ENCODE results near the gene KIAA1755.

The KIAA1755 gene

GRCh38 chr20:38202153-38202981 lies 58.2 kb downstream of the KIAA1755 start:
- TF ChIP-seq CTCF (IDR thresholded peaks at IDR 0.05; ENCODE audit: low read depth, low read length, poor library complexity, severe bottlenecking) (no peak), EZH2phosphoT487 (IDR thresholded peaks at IDR 0.05; ENCODE audit: borderline replicate concordance, low read length) (no peak)
- Histone ChIP-seq H3K36me3 (ENCODE audit: control insufficient read depth, low read length) (no peaks in the 10 kb centered on the region), H3F3A (ENCODE audit: control insufficient read depth, insufficient read depth) (no peaks in the 10 kb centered on the region), H3K27me3 (ENCODE audit: control insufficient read depth, low read length) (peaks cover 9% of the 10 kb centered on the region; the same call in 1 of the 2 replicates), H3K4me1 (ENCODE audit: control insufficient read depth, low read length) (no peaks in the 10 kb centered on the region), H3K79me2 (ENCODE audit: control insufficient read depth, low read length) (no peaks in the 10 kb centered on the region), H3K9me2 (replicated peaks; ENCODE audit: control insufficient read depth, low read length) (no peaks in the 10 kb centered on the region), H3K9me3 (ENCODE audit: control insufficient read depth, insufficient read depth, low read length) (no peaks in the 10 kb centered on the region), H3K27ac (ENCODE audit: low read depth, low read length) (no peak overlapping the region), H3K4me3 (ENCODE audit: low read length) (no peak overlapping the region), H4K20me1 (ENCODE audit: control insufficient read depth, insufficient read depth, low read depth, low read length) (no peaks in the 10 kb centered on the region), H3K4me2 (ENCODE audit: low read length) (no peak overlapping the region)

- H3K9me3 ChIP-seq (ENCODE audit: control insufficient read depth, insufficient read depth, low read length) = no peaks in the 10 kb centered on the region
- no peaks in the 10 kb centered on the region for H3K4me1 ChIP-seq (ENCODE audit: control insufficient read depth, low read length)
- H3K79me2 ChIP-seq (ENCODE audit: control insufficient read depth, low read length) = no peaks in the 10 kb centered on the region
- TF ChIP-seq CTCF (IDR thresholded peaks at IDR 0.05; ENCODE audit: low read depth, low read length, poor library complexity, severe bottlenecking) = no peak
- no peak for TF ChIP-seq EZH2phosphoT487 (IDR thresholded peaks at IDR 0.05; ENCODE audit: borderline replicate concordance, low read length)
- no peak overlapping the region for H3K27ac ChIP-seq (ENCODE audit: low read depth, low read length)
- H3K36me3 ChIP-seq (ENCODE audit: control insufficient read depth, low read length) = no peaks in the 10 kb centered on the region
- H3K4me2 ChIP-seq (ENCODE audit: low read length) = no peak overlapping the region
- peaks cover 9% of the 10 kb centered on the region; the same call in 1 of the 2 replicates for H3K27me3 ChIP-seq (ENCODE audit: control insufficient read depth, low read length)
- no peaks in the 10 kb centered on the region for H3K9me2 ChIP-seq (replicated peaks; ENCODE audit: control insufficient read depth, low read length)
- no peaks in the 10 kb centered on the region for H3F3A ChIP-seq (ENCODE audit: control insufficient read depth, insufficient read depth)
- no peaks in the 10 kb centered on the region for H4K20me1 ChIP-seq (ENCODE audit: control insufficient read depth, insufficient read depth, low read depth, low read length)
- no peak overlapping the region for H3K4me3 ChIP-seq (ENCODE audit: low read length)
These were observed 59.2 kb downstream of the KIAA1755 start for GRCh38 chr20:38201356-38201755.

- Histone ChIP-seq H3K27me3 (ENCODE audit: control insufficient read depth, low read length) (peaks cover 9% of the 10 kb centered on the region; the same call in 1 of the 2 replicates), H3K4me1 (ENCODE audit: control insufficient read depth, low read length) (no peaks in the 10 kb centered on the region), H3K9me3 (ENCODE audit: control insufficient read depth, insufficient read depth, low read length) (no peaks in the 10 kb centered on the region), H4K20me1 (ENCODE audit: control insufficient read depth, insufficient read depth, low read depth, low read length) (no peaks in the 10 kb centered on the region), H3K4me3 (ENCODE audit: low read length) (no peak overlapping the region), H3K9me2 (replicated peaks; ENCODE audit: control insufficient read depth, low read length) (no peaks in the 10 kb centered on the region), H3K4me2 (ENCODE audit: low read length) (no peak overlapping the region), H3K79me2 (ENCODE audit: control insufficient read depth, low read length) (no peaks in the 10 kb centered on the region), H3K27ac (ENCODE audit: low read depth, low read length) (no peak overlapping the region), H3F3A (ENCODE audit: control insufficient read depth, insufficient read depth) (no peaks in the 10 kb centered on the region), H3K36me3 (ENCODE audit: control insufficient read depth, low read length) (no peaks in the 10 kb centered on the region)
- no peak for TF ChIP-seq CTCF (IDR thresholded peaks at IDR 0.05; ENCODE audit: low read depth, low read length, poor library complexity, severe bottlenecking)
- no peak for TF ChIP-seq EZH2phosphoT487 (IDR thresholded peaks at IDR 0.05; ENCODE audit: borderline replicate concordance, low read length)
These were observed 59.9 kb downstream of the KIAA1755 start for GRCh38 chr20:38200646-38201045.

Measured in DOHH2 (cell line).